HFFc6 (cell line): ENCODE results near the gene RUSC2. TPM values are rescaled to one million over a fixed set of nuclear protein-coding genes. Genes with fewer than 3 reads are reported as not detected.
A peak's percentile ranks its signal among the peaks of the same experiment; 100 is the strongest.

Source experiments
- DNase-seq: peaks from one replicate; pipeline ENCODE4 v3.0.0-alpha.2; 2018
- H3K27ac Mint-ChIP-seq: 2 replicates; pipeline ENCODE4 v1.8.0; 2020; ENCODE audit warnings: mild to moderate bottlenecking, mixed read lengths
- H3K27me3 Mint-ChIP-seq: 2 replicates; pipeline ENCODE4 v1.8.0; 2021; ENCODE audit warnings: mild to moderate bottlenecking, moderate library complexity, mixed read lengths; ENCODE audit not compliant: insufficient read depth
- H3K36me3 Mint-ChIP-seq: 2 replicates; pipeline ENCODE4 v1.8.0; 2021; ENCODE audit warnings: low read depth, mixed read lengths
- H3K4me1 Mint-ChIP-seq: 2 replicates; pipeline ENCODE4 v1.8.0; 2020; ENCODE audit warnings: low read depth, mixed read lengths
- H3K4me3 Mint-ChIP-seq: 2 replicates; pipeline ENCODE4 v1.8.0; 2020; ENCODE audit warnings: mild to moderate bottlenecking, moderate library complexity, mixed read lengths
- H3K9me3 Mint-ChIP-seq: 2 replicates; pipeline ENCODE4 v1.8.0; 2020; ENCODE audit warnings: mild to moderate bottlenecking, mixed read lengths
- CTCF ChIP-seq: fragments of 200-600 bp; sonication (generic); IDR thresholded peaks from 2 replicates; pipeline ENCODE4 v1.5.0; 2021; ENCODE audit warnings: antibody characterized with exemption, mild to moderate bottlenecking
- total RNA-seq, 6 experiments: library from RNA; stranded (reverse); fragmentation: NEBNext Ultra II Directional; extraction: Animal tissue kit (Norgen Biotek cat#: 25700); gene quantifications; 2 replicates in 1 of 6; 3 replicates in 5 of 6; pipeline ENCODE4 v1.2.3, GENCODE V29; 2021

The RUSC2 gene
- total RNA-seq, 6 experiments from 2014 or later: 54.0 to 70.7 (median 59.9) TPM

- no peak for DNase-seq
- TF ChIP-seq CTCF: no peak
- Mint-ChIP-seq H3K9me3 (peaks cover 12% of the 10 kb centered on the region), H3K4me3 (no peak overlapping the region), H3K4me1 (peaks cover 66% of the 10 kb centered on the region), H3K27me3 (peaks cover 3% of the 10 kb centered on the region; the same call in 1 of the 2 replicates), H3K27ac (no peak overlapping the region; the same call in 1 of the 2 replicates), H3K36me3 (peaks cover 36% of the 10 kb centered on the region)
These were observed 16.4 kb downstream of the RUSC2 start for GRCh38 chr9:35506359-35506758.

- H3K4me3 Mint-ChIP-seq: no peak overlapping the region; the same call in 1 of the 2 replicates
- peaks cover 76% of the 10 kb centered on the region for H3K4me1 Mint-ChIP-seq
- peaks cover 3% of the 10 kb centered on the region; the same call in 1 of the 2 replicates for H3K27me3 Mint-ChIP-seq
- no peak for DNase-seq
- H3K27ac Mint-ChIP-seq: peak overlapping the region; percentile 74
- H3K9me3 Mint-ChIP-seq: peaks cover 12% of the 10 kb centered on the region
- TF ChIP-seq CTCF: no peak
- peaks cover 39% of the 10 kb centered on the region for H3K36me3 Mint-ChIP-seq
These were observed 18.2 kb downstream of the RUSC2 start for GRCh38 chr9:35508069-35508468.

- no peak for TF ChIP-seq CTCF
- H3K4me1 Mint-ChIP-seq: peaks cover 86% of the 10 kb centered on the region
- peak overlapping the region; percentile 91 for H3K27ac Mint-ChIP-seq
These were observed 20.5 kb downstream of the RUSC2 start for GRCh38 chr9:35510383-35510753.

GRCh38 chr9:35510754-35511428 lies 21.0 kb downstream of the RUSC2 start:
- TF ChIP-seq CTCF: peak; percentile 50
- Mint-ChIP-seq H3K4me3 (peak overlapping the region; percentile 66), H3K27ac (peak overlapping the region; percentile 91)

More at GRCh38 chr9:35510383-35510753, 20.5 kb downstream of the RUSC2 start:
- Mint-ChIP-seq H3K4me3 (peak overlapping the region; percentile 59; the same call in 1 of the 2 replicates), H3K9me3 (peaks cover 12% of the 10 kb centered on the region), H3K36me3 (peaks cover 44% of the 10 kb centered on the region), H3K27me3 (peaks cover 3% of the 10 kb centered on the region; the same call in 1 of the 2 replicates)
- no peak for DNase-seq

GRCh38 chr9:35511453-35511852 lies 21.5 kb downstream of the RUSC2 start:
- no peak for DNase-seq
- no peak for TF ChIP-seq CTCF
- peaks cover 93% of the 10 kb centered on the region for H3K4me1 Mint-ChIP-seq
- H3K9me3 Mint-ChIP-seq: peaks cover 12% of the 10 kb centered on the region
- H3K36me3 Mint-ChIP-seq: peaks cover 41% of the 10 kb centered on the region
- peaks cover 3% of the 10 kb centered on the region; the same call in 1 of the 2 replicates for H3K27me3 Mint-ChIP-seq
- peak overlapping the region; percentile 66 for H3K4me3 Mint-ChIP-seq
- H3K27ac Mint-ChIP-seq: peak overlapping the region; percentile 91

More at GRCh38 chr9:35510754-35511428, 21.0 kb downstream of the RUSC2 start:
- Mint-ChIP-seq H3K36me3 (peaks cover 41% of the 10 kb centered on the region), H3K9me3 (peaks cover 12% of the 10 kb centered on the region), H3K4me1 (peaks cover 91% of the 10 kb centered on the region), H3K27me3 (peaks cover 3% of the 10 kb centered on the region; the same call in 1 of the 2 replicates)
- peak; percentile 94 for DNase-seq
